GM12878 (cell line): ENCODE measurements around the gene SSBP3. TPM values are rescaled to one million over a fixed set of nuclear protein-coding genes. Genes with fewer than 3 reads are reported as not detected.

Experiments used
- ATAC-seq: fragments of 200-7000 bp; cut with Tn5 transposase; 3 replicates; pipeline ENCODE4 v1.9.1; 2020; ENCODE audit warnings: mild to moderate bottlenecking, moderate library complexity
- BruUV-seq: library from RNA; stranded (reverse); fragments of 400-500 nt; replicated peaks from 2 replicates; lab custom pipeline; 2021; lab: Mats Ljungman, UMichigan
- CTCF ChIA-PET: fragments of 300-600 bp; sonication (Branson Sonifier 250); formaldehyde crosslinking; extraction: SDS; loops from one replicate; lab custom pipeline; 2021; ENCODE audit warnings: inconsistent platforms; lab: Yijun Ruan, JAX
- POLR2A ChIA-PET: fragments of 350-600 bp; formaldehyde crosslinking; extraction: SDS; loops from one replicate; lab custom pipeline; 2021; ENCODE audit warnings: inconsistent platforms; lab: Charles Lee
- RAD21 ChIA-PET: fragments of 300-600 bp; sonication (Branson Sonifier 250); formaldehyde crosslinking; loops from one replicate; lab custom pipeline; 2023; ENCODE audit warnings: antibody characterized with exemption; ENCODE audit not compliant: unreplicated experiment; lab: Charles Lee
- SMC1A ChIA-PET: fragments of 300-600 bp; sonication (Branson Sonifier 250); formaldehyde crosslinking; loops from one replicate; lab custom pipeline; 2023; ENCODE audit not compliant: unreplicated experiment, uncharacterized antibody; lab: Charles Lee
- DNase-seq: peaks from one replicate; pipeline ENCODE4 v3.0.0-alpha.2; 2011; ENCODE audit warnings: low read depth, low spot score
- FAIRE-seq: peaks from 3 replicates; lab custom pipeline; 2011; peaks lifted over from hg19 to GRCh38; lab: Jason Lieb, UNC
- H2AFZ ChIP-seq: 2 replicates; pipeline ENCODE4 v1.6.0; 2011; ENCODE audit warnings: low read depth, low read length, control low read depth; ENCODE audit not compliant: control insufficient read depth
- H3K27ac ChIP-seq: 2 replicates; pipeline ENCODE4 v1.5.1; 2011; ENCODE audit warnings: control low read depth; ENCODE audit not compliant: control insufficient read depth, insufficient read depth
- H3K27me3 ChIP-seq, 2 experiments: replicated peaks in 1 of 2; 2 replicates each; pipeline versions ENCODE4 v1.6.0 to v1.6.1; 2011; ENCODE audit warnings: low read length in 1 of 2; ENCODE audit not compliant: control insufficient read depth in 2 of 2, insufficient read depth in 2 of 2
- H3K36me3 ChIP-seq, 2 experiments: 2 replicates each; pipeline ENCODE4 v1.5.1; 2011; ENCODE audit warnings: low read length in 1 of 2; ENCODE audit not compliant: control insufficient read depth in 2 of 2, insufficient read depth in 2 of 2
- H3K4me1 ChIP-seq: 2 replicates; pipeline ENCODE4 v1.6.1; 2011; ENCODE audit warnings: mild to moderate bottlenecking, low read length, moderate library complexity, mixed read lengths; ENCODE audit not compliant: control insufficient read depth, insufficient read depth
- H3K4me2 ChIP-seq: 2 replicates; pipeline ENCODE4 v1.6.0; 2011; ENCODE audit warnings: control low read depth; ENCODE audit not compliant: control insufficient read depth, insufficient read depth
- H3K4me3 ChIP-seq: fragments of 200-600 bp; sonication (generic); 2 replicates; pipeline ENCODE4 v1.5.1; 2016
- H3K79me2 ChIP-seq: 2 replicates; pipeline ENCODE4 v1.6.0; 2011; ENCODE audit warnings: low read length; ENCODE audit not compliant: control insufficient read depth, insufficient read depth
- H3K9ac ChIP-seq: 2 replicates; pipeline ENCODE4 v1.8.0; 2011; ENCODE audit warnings: low read length, control low read depth, mixed read lengths; ENCODE audit not compliant: control insufficient read depth, insufficient read depth
- H3K9me3 ChIP-seq: replicated peaks from 3 replicates; pipeline ENCODE4 v1.5.1; 2011; ENCODE audit warnings: mild to moderate bottlenecking, low read length; ENCODE audit not compliant: control insufficient read depth, insufficient read depth
- H4K20me1 ChIP-seq: 2 replicates; pipeline ENCODE4 v1.6.0; 2011; ENCODE audit not compliant: control insufficient read depth, insufficient read depth
- CHD1 ChIP-seq: IDR thresholded peaks from 2 replicates; pipeline ENCODE4 v1.6.1; 2012; ENCODE audit warnings: low read depth, low read length, improper control_type of control experiment
- ETV6 ChIP-seq, 2 experiments: fragments of 450-650 bp in 1 of 2; IDR thresholded peaks in 1 of 2; conservative IDR thresholded peaks in 1 of 2; 2 replicates each; pipeline ENCODE4 v1.6.1; 2014; ENCODE audit warnings: antibody characterized with exemption in 1 of 2, borderline replicate concordance in 1 of 2, low read depth in 1 of 2, mild to moderate bottlenecking in 1 of 2, moderate library complexity in 1 of 2
- NR2C2 ChIP-seq: IDR thresholded peaks from 2 replicates; pipeline ENCODE4 v1.6.1; 2011; ENCODE audit warnings: borderline replicate concordance, low read depth; ENCODE audit not compliant: control insufficient read depth, insufficient read length
- NRF1 ChIP-seq: conservative IDR thresholded peaks from 2 replicates; pipeline ENCODE4 v1.6.1; 2011; ENCODE audit warnings: mild to moderate bottlenecking, low read depth, low read length, improper control_type of control experiment
- SMC3 ChIP-seq: IDR thresholded peaks from 2 replicates; pipeline ENCODE4 v1.6.1; 2011; ENCODE audit warnings: low read length, improper control_type of control experiment, borderline replicate concordance
- SP1 ChIP-seq: IDR thresholded peaks from one replicate; pipeline ENCODE4 v1.6.1; 2011; ENCODE audit warnings: low read depth, low read length
- ZNF622 ChIP-seq: fragments of 450-650 bp; IDR thresholded peaks from 2 replicates; pipeline ENCODE4 v1.6.1; 2017; ENCODE audit warnings: mild to moderate bottlenecking, inconsistent platforms
- ZZZ3 ChIP-seq: IDR thresholded peaks from 2 replicates; pipeline ENCODE4 v1.6.1; 2011; ENCODE audit warnings: low read depth; ENCODE audit not compliant: control insufficient read depth, insufficient read length
- WGBS: methylation state at CpG from one replicate; pipeline ENCODE4 v1.1.6; 2016; ENCODE audit warnings: low lambda C conversion rate; ENCODE audit not compliant: insufficient replicate concordance, insufficient coverage; ENCODE audit errors: missing lambda C conversion rate; 5-methylcytosine and 5-hydroxymethylcytosine counted together
- in situ Hi-C: fragments of 300-500 bp; cut with MboI; formaldehyde crosslinking; loops from 9 replicates; pipeline ENCODE4 v1.14.3; 2018; ENCODE audit warnings: mixed read lengths
- intact Hi-C: fragments of 100-400 bp; cut with micrococcal nuclease; formaldehyde crosslinking; loops from one replicate; pipeline ENCODE4 v1.14.2; 2022; ENCODE audit not compliant: unreplicated experiment
- polyA plus RNA-seq, 11 experiments: library from polyadenylated mRNA; depleted of rRNA in 4 of 11; unstranded in 6 of 11; stranded (reverse) in 5 of 11; fragments of >200 nt; fragmentation: Nextera tagmentation in 4 of 11; fragmentation: Illumina TruSeq in 1 of 11; extraction: Ambion mirVana in 4 of 11; extraction: Trizol in 1 of 11; gene quantifications; 1 replicate in 1 of 11; 2 replicates in 10 of 11; pipeline versions ENCODE4 v1.2.1 to v1.2.3, GENCODE V29; 2011 to 2016; ENCODE audit warnings: inconsistent platforms in 2 of 11, missing spikeins in 2 of 11, low read depth in 1 of 11
- total RNA-seq, 4 experiments: library from RNA; depleted of rRNA in 3 of 4; stranded (reverse); fragments of >200 nt in 3 of 4; fragmentation: Illumina TruSeq in 1 of 4; extraction: Trizol in 1 of 4; gene quantifications; 2 replicates each; pipeline versions ENCODE4 v1.2.1 to v1.2.3, GENCODE V29; 2013 to 2021
- TF ChIP-seq, protein P1 (sequence below): IDR thresholded peaks from 2 replicates; pipeline ENCODE4 v1.6.1; 2011; ENCODE audit warnings: mild to moderate bottlenecking, low read depth, low read length, moderate library complexity; ENCODE audit not compliant: insufficient replicate concordance
- TF ChIP-seq, protein P2 (sequence below): fragments of 450-650 bp; IDR thresholded peaks from 2 replicates; pipeline ENCODE4 v1.6.1; 2017; ENCODE audit warnings: mild to moderate bottlenecking
- TF ChIP-seq, protein P3 (sequence below): fragments of 450-650 bp; IDR thresholded peaks from 2 replicates; pipeline ENCODE4 v1.6.1; 2017; ENCODE audit warnings: borderline replicate concordance

SSBP3 gene
- total and polyA plus RNA-seq, 10 of the 15 experiments (the other 5 are each of a cell fraction or from before 2014, with no cell fraction given) = 4.1 to 51.7 (median 17.1) TPM

DNA sequence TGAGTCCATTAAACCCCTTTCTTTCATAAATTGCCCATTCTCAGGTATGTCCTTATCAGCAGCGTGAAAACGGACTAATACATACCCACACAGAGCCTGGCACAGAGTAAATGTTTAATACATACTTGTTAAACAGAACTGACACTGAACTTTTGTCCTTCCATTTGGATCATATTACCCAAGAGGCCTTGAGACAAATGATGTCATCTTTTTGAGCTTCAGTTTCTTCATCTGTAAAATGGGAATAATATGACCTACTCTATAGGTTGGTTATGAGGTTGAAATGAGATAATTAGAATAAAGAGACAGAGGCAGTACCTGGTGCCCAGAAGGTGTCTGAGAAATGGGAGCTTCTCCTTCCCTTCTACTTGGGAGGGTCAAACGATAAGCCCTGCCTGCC lies 220.1 kb downstream of the SSBP3 start:
- intact Hi-C loops = no loop called here
- Histone ChIP-seq H3K27me3 (no peaks in the 10 kb centered on the region), H2AFZ (no peak overlapping the region), H3K4me3 (no peak overlapping the region), H3K4me2 (no peak overlapping the region), H3K79me2 (no peaks in the 10 kb centered on the region), H3K36me3 (no peaks in the 10 kb centered on the region), H3K9me3 (no peaks in the 10 kb centered on the region), H3K4me1 (no peaks in the 10 kb centered on the region), H3K27ac (no peak overlapping the region), H3K9ac (no peak overlapping the region), H4K20me1 (no peaks in the 10 kb centered on the region)
- ChIA-PET CTCF (no interaction called here), POLR2A (no interaction called here), RAD21 (no interaction called here), SMC1A (interaction anchor here (1.0 kb wide), 1 partner anchor 15 kb away, joined by 3 read pairs; no protein-coding TSS in a partner anchor)
- DNase-seq (no peak), ATAC-seq (no peak), FAIRE-seq (no peak)
- 100% methylated on average over 3 of the region's 3 CpGs for WGBS
- in situ Hi-C loops = no loop called here
- TF ChIP-seq SMC3 = no peak
- TF ChIP-seq CHD1 = no peak
- BruUV-seq = no TSS peak

DNA sequence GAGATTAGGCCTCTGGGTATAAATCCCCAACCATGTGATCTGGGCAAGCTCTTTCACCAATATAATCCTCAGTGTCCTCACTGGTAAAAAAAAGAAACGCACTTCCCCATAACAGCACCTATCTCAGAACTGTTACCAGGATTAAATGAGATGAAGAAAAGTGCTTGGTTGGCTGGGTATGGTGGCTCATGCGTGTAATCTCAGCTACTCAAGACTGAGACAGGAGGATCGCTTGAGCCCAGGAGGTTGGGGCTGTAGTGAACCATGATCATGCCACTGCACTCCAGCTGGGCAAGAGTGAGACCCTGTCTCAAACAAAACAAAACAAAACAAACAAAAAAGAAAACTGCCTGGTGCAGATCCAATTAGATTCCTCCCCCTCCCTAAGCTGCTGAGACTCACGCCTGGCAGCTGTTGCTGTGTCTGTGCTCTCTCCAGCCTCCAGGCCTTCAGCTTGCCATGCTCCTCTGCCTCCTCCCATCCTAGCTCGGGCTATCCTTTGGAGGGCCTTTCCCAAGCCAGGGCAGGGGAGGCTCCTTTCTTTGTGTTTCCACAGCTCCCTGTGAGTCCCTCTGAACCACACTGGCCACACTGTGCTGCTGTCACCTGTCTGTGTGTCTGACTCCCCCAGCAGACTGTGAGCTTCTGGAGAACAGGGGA lies 225.4 kb downstream of the SSBP3 start:
- ATAC-seq (no peak), FAIRE-seq (no peak), DNase-seq (no peak)
- BruUV-seq = no TSS peak
- RAD21 ChIA-PET = interaction anchor here (1.4 to 3.9 kb wide), 2 partner anchors 19 to 308 kb away, joined by 3 to 18 read pairs; partner anchors contain the start of genes CYB5RL and MRPL37
- H3K79me2 ChIP-seq = no peaks in the 10 kb centered on the region
- POLR2A ChIA-PET = no interaction called here
- H2AFZ ChIP-seq = no peak overlapping the region
- 83% methylated on average over 5 of the region's 5 CpGs for WGBS
- H3K4me3 ChIP-seq = no peak overlapping the region
- H4K20me1 ChIP-seq = no peaks in the 10 kb centered on the region
- TF ChIP-seq SP1 (no peak), ZNF622 (no peak), ZZZ3 (no peak), ETV6 (conservative IDR thresholded peaks at IDR 0.05 in 1 of 2, IDR thresholded peaks at IDR 0.05 in 1 of 2; ENCODE audit: borderline replicate concordance in 1 of 2, low read depth in 1 of 2) (no peak), NR2C2 (no peak), CHD1 (no peak), NRF1 (no peak)
- TF ChIP-seq, protein P1, sequence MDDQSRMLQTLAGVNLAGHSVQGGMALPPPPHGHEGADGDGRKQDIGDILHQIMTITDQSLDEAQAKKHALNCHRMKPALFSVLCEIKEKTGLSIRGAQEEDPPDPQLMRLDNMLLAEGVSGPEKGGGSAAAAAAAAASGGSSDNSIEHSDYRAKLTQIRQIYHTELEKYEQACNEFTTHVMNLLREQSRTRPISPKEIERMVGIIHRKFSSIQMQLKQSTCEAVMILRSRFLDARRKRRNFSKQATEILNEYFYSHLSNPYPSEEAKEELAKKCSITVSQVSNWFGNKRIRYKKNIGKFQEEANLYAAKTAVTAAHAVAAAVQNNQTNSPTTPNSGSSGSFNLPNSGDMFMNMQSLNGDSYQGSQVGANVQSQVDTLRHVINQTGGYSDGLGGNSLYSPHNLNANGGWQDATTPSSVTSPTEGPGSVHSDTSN = no peak
- TF ChIP-seq, protein P2, sequence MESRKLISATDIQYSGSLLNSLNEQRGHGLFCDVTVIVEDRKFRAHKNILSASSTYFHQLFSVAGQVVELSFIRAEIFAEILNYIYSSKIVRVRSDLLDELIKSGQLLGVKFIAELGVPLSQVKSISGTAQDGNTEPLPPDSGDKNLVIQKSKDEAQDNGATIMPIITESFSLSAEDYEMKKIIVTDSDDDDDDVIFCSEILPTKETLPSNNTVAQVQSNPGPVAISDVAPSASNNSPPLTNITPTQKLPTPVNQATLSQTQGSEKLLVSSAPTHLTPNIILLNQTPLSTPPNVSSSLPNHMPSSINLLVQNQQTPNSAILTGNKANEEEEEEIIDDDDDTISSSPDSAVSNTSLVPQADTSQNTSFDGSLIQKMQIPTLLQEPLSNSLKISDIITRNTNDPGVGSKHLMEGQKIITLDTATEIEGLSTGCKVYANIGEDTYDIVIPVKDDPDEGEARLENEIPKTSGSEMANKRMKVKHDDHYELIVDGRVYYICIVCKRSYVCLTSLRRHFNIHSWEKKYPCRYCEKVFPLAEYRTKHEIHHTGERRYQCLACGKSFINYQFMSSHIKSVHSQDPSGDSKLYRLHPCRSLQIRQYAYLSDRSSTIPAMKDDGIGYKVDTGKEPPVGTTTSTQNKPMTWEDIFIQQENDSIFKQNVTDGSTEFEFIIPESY = no peak
- TF ChIP-seq, protein P3, sequence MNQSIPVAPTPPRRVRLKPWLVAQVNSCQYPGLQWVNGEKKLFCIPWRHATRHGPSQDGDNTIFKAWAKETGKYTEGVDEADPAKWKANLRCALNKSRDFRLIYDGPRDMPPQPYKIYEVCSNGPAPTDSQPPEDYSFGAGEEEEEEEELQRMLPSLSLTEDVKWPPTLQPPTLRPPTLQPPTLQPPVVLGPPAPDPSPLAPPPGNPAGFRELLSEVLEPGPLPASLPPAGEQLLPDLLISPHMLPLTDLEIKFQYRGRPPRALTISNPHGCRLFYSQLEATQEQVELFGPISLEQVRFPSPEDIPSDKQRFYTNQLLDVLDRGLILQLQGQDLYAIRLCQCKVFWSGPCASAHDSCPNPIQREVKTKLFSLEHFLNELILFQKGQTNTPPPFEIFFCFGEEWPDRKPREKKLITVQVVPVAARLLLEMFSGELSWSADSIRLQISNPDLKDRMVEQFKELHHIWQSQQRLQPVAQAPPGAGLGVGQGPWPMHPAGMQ = no peak
- no peaks in the 10 kb centered on the region for H3K36me3 ChIP-seq
- H3K9me3 ChIP-seq = no peaks in the 10 kb centered on the region
- CTCF ChIA-PET = interaction anchor here (0.5 to 2.5 kb wide), 11 partner anchors 8 to 309 kb away, joined by 3 to 34 read pairs (median 4); partner anchors contain the start of genes CYB5RL and MRPL37
- no peaks in the 10 kb centered on the region for H3K4me1 ChIP-seq
- SMC1A ChIA-PET = interaction anchor here (1.2 to 2.1 kb wide), 6 partner anchors 7 to 309 kb away, joined by 3 to 8 read pairs (median 4); no protein-coding TSS in a partner anchor
- in situ Hi-C loops (no loop called here), intact Hi-C loops (loop anchor here (5.0 kb wide), 2 partner anchors 306 to 631 kb away; no protein-coding TSS in a partner anchor)
- no peak overlapping the region for H3K4me2 ChIP-seq
- no peaks in the 10 kb centered on the region for H3K27me3 ChIP-seq
- no peak overlapping the region for H3K9ac ChIP-seq
- H3K27ac ChIP-seq = no peak overlapping the region
